Prostate gland (tissue), 2 donors: ENCODE measurements around the gene CMSS1. TPM values are rescaled to one million over a fixed set of nuclear protein-coding genes. Genes with fewer than 3 reads are reported as not detected.

ENCODE experiments used
- DNase-seq: peaks from one replicate; pipeline ENCODE4 v3.0.0-alpha.2; 2019; ENCODE audit warnings: low spot score
- H3K27ac ChIP-seq, 2 donors: fragments of 200-600 bp; sonication (generic); 2 replicates each; pipeline ENCODE4 v1.5.1; 2017 to 2019
- H3K27me3 ChIP-seq: fragments of 200-600 bp; sonication (generic); replicated peaks from 2 replicates; pipeline ENCODE4 v1.5.1; 2019; ENCODE audit not compliant: insufficient read depth
- H3K36me3 ChIP-seq, 2 donors: fragments of 200-600 bp; sonication (generic); 1 replicate in 1 of 2; 2 replicates in 1 of 2; pipeline versions ENCODE4 v1.5.1 to v1.8.1; 2017 to 2019
- H3K4me1 ChIP-seq: fragments of 200-600 bp; sonication (generic); replicated peaks from 2 replicates; pipeline ENCODE4 v1.5.1; 2019
- H3K4me3 ChIP-seq, 2 donors: fragments of 200-600 bp; sonication (generic); 2 replicates each; pipeline ENCODE4 v1.5.1; 2017 to 2019
- H3K9me3 ChIP-seq: fragments of 200-600 bp; sonication (generic); 2 replicates; pipeline ENCODE4 v1.5.1; 2017
- CTCF ChIP-seq, 4 experiments: fragments of 200-600 bp in 2 of 4; fragments of 450-650 bp in 2 of 4; sonication (generic) in 2 of 4; IDR thresholded peaks; 1 replicate in 3 of 4; 2 replicates in 1 of 4; pipeline ENCODE4 v1.5.1; 2016 to 2019; ENCODE audit warnings: antibody characterized with exemption in 4 of 4, mild to moderate bottlenecking in 2 of 4, moderate library complexity in 2 of 4
- POLR2A ChIP-seq: fragments of 450-650 bp; IDR thresholded peaks from one replicate; pipeline ENCODE4 v1.6.1; 2016; ENCODE audit warnings: antibody characterized with exemption, mild to moderate bottlenecking
- POLR2AphosphoS5 ChIP-seq: sonication (generic); formaldehyde crosslinking; IDR thresholded peaks from one replicate; pipeline ENCODE4 v1.6.1; 2017; ENCODE audit warnings: antibody characterized with exemption
- WGBS: methylation state at CpG from one replicate; pipeline ENCODE4 v1.1.5; 2018; 5-methylcytosine and 5-hydroxymethylcytosine counted together
- intact Hi-C: fragments of 100-400 bp; cut with DNase I; formaldehyde crosslinking; loops from one replicate; pipeline ENCODE4 v1.14.2; 2022
- total RNA-seq, 2 donors: library from RNA; depleted of rRNA; stranded (reverse); fragments of >200 nt; gene quantifications; one replicate each; pipeline ENCODE4 v1.1.0, GENCODE V29; 2016

CMSS1 gene
- total RNA-seq, 2 donors from 2014 or later: 10.2 to 13.6 TPM

GRCh38 chr3:99965681-99966408 is 148.2 kb downstream of the CMSS1 start:
- H3K36me3 ChIP-seq: no peaks in the 10 kb centered on the region
- 95% methylated on average over 3 of the region's 3 CpGs for WGBS
- H3K4me3 ChIP-seq: no peak overlapping the region
- no peaks in the 10 kb centered on the region for H3K27me3 ChIP-seq
- no peaks in the 10 kb centered on the region for H3K4me1 ChIP-seq
- TF ChIP-seq POLR2A (no peak), POLR2AphosphoS5 (no peak), CTCF (IDR thresholded peaks at IDR 0.05) (no peak)
- H3K9me3 ChIP-seq: no peaks in the 10 kb centered on the region
- H3K27ac ChIP-seq: no peak overlapping the region
- intact Hi-C loops: loop anchor here (5.0 kb wide), 2 partner anchors 39 to 76 kb away; no protein-coding TSS in a partner anchor
- no peak for DNase-seq

GRCh38 chr3:99966662-99967416 is 149.2 kb downstream of the CMSS1 start:
- intact Hi-C loops: loop anchor here (5.0 kb wide), 2 partner anchors 40 to 75 kb away; no protein-coding TSS in a partner anchor
- Histone ChIP-seq H3K27ac (no peak overlapping the region), H3K36me3 (no peaks in the 10 kb centered on the region), H3K4me1 (no peaks in the 10 kb centered on the region), H3K4me3 (no peak overlapping the region), H3K27me3 (no peaks in the 10 kb centered on the region), H3K9me3 (no peaks in the 10 kb centered on the region)
- WGBS: 66% methylated on average over 7 of the region's 7 CpGs
- TF ChIP-seq POLR2AphosphoS5 (peak; percentile 16), POLR2A (no peak)
- DNase-seq: no peak

- no peaks in the 10 kb centered on the region for H3K27me3 ChIP-seq
- WGBS: 82% methylated on average over 2 of the region's 2 CpGs
- DNase-seq: no peak
- TF ChIP-seq CTCF (IDR thresholded peaks at IDR 0.05): no peak
- TF ChIP-seq POLR2A: no peak
- TF ChIP-seq POLR2AphosphoS5: no peak
- no peak overlapping the region for H3K4me3 ChIP-seq
- no peaks in the 10 kb centered on the region for H3K9me3 ChIP-seq
- H3K4me1 ChIP-seq: no peaks in the 10 kb centered on the region
- intact Hi-C loops: loop anchor here (5.0 kb wide), 2 partner anchors 40 to 75 kb away; no protein-coding TSS in a partner anchor
- H3K27ac ChIP-seq: no peak overlapping the region
- no peaks in the 10 kb centered on the region for H3K36me3 ChIP-seq
Observed at GRCh38 chr3:99967796-99968195, 150.1 kb downstream of the CMSS1 start.

GRCh38 chr3:99969136-99969535 is 151.5 kb downstream of the CMSS1 start:
- intact Hi-C loops: loop anchor here (5.0 kb wide), 2 partner anchors 42 to 73 kb away; no protein-coding TSS in a partner anchor
- H3K4me1 ChIP-seq: no peaks in the 10 kb centered on the region

More at GRCh38 chr3:99969136-99969535, 151.5 kb downstream of the CMSS1 start:
- Histone ChIP-seq H3K9me3 (no peaks in the 10 kb centered on the region), H3K27me3 (no peaks in the 10 kb centered on the region), H3K36me3 (no peaks in the 10 kb centered on the region), H3K27ac (no peak overlapping the region), H3K4me3 (no peak overlapping the region)
- no peak for DNase-seq
- TF ChIP-seq CTCF (IDR thresholded peaks at IDR 0.05) (no peak), POLR2A (no peak), POLR2AphosphoS5 (no peak)
- WGBS: 89% methylated on average over 3 of the region's 3 CpGs
